K562 (cell line): Measurements from ENCODE around the gene PLA2R1. TPM values are rescaled to one million over a fixed set of nuclear protein-coding genes. Genes with fewer than 3 reads are reported as not detected.

Source experiments
- NFYB ChIP-seq: IDR thresholded peaks from 2 replicates; pipeline ENCODE4 v1.6.1; 2011; ENCODE audit warnings: mild to moderate bottlenecking, moderate library complexity; ENCODE audit not compliant: insufficient read length; ENCODE audit errors: extremely low read depth
- POLR2A ChIP-seq: fragments of 450-650 bp; conservative IDR thresholded peaks from 2 replicates; pipeline ENCODE4 v1.6.1; 2016
- SMC3 ChIP-seq: conservative IDR thresholded peaks from 2 replicates; pipeline ENCODE4 v1.6.1; 2011; ENCODE audit warnings: low read depth, low read length, improper control_type of control experiment; ENCODE audit not compliant: insufficient read depth
- SRSF9 ChIP-seq: fragments of 200-400 bp; formaldehyde crosslinking; IDR thresholded peaks from 2 replicates; pipeline ENCODE4 v1.6.1; 2017; ENCODE audit warnings: low read depth, low read length, borderline replicate concordance
- UBTF ChIP-seq, 2 experiments: IDR thresholded peaks; 2 replicates each; pipeline ENCODE4 v1.6.1; 2012; ENCODE audit warnings: improper control_type of control experiment in 2 of 2, low read depth in 2 of 2, low read length in 2 of 2, borderline replicate concordance in 1 of 2
- ZBTB40 ChIP-seq, 2 experiments: fragments of 450-650 bp in 1 of 2; sonication (generic) in 1 of 2; formaldehyde crosslinking in 1 of 2; IDR thresholded peaks; 2 replicates each; pipeline versions ENCODE4 v1.7.1 to v1.9.0; 2016 to 2022; ENCODE audit warnings: inconsistent platforms in 1 of 2, mild to moderate bottlenecking in 1 of 2, missing genetic modification reagents in 1 of 2
- polyA plus RNA-seq, 8 experiments: library from polyadenylated mRNA; depleted of rRNA in 4 of 8; stranded (reverse) in 5 of 8; unstranded in 3 of 8; fragments of >200 nt; fragmentation: Nextera tagmentation in 2 of 8; fragmentation: Illumina TruSeq in 1 of 8; extraction: Ambion mirVana in 2 of 8; extraction: Trizol in 1 of 8; gene quantifications; 2 replicates each; pipeline versions ENCODE4 v1.2.1 to v1.2.3, GENCODE V29; 2011 to 2014; ENCODE audit warnings: inconsistent platforms in 1 of 8, missing spikeins in 1 of 8
- total RNA-seq, 7 experiments: library from RNA; depleted of rRNA in 6 of 7; stranded (reverse); fragments of >200 nt in 6 of 7; fragmentation: Illumina TruSeq in 2 of 7; extraction: Trizol in 2 of 7; gene quantifications; 2 replicates each; pipeline versions ENCODE4 v1.2.1 to v1.2.3, GENCODE V29; 2011 to 2021; ENCODE audit warnings: low replicate concordance in 1 of 7
- TF ChIP-seq, protein P1 (sequence below): fragments of 450-650 bp; IDR thresholded peaks from 2 replicates; pipeline ENCODE4 v1.6.1; 2016; ENCODE audit warnings: antibody characterized with exemption

The PLA2R1 gene
- total and polyA plus RNA-seq, 9 of the 15 experiments (the other 6 are each of a cell fraction or from before 2014, with no cell fraction given) = not detected

- no peak for TF ChIP-seq UBTF (IDR thresholded peaks at IDR 0.05; ENCODE audit: borderline replicate concordance in 1 of 2, low read depth in 2 of 2, low read length in 2 of 2)
- TF ChIP-seq ZBTB40 (IDR thresholded peaks at IDR 0.05) = no peak
- no peak for TF ChIP-seq ZBTB40 (CRISPR knock-in tag; IDR thresholded peaks at IDR 0.05)
- TF ChIP-seq SRSF9 = no peak
- no peak for TF ChIP-seq POLR2A
- TF ChIP-seq NFYB = no peak
- no peak for TF ChIP-seq SMC3
- TF ChIP-seq, protein P1, sequence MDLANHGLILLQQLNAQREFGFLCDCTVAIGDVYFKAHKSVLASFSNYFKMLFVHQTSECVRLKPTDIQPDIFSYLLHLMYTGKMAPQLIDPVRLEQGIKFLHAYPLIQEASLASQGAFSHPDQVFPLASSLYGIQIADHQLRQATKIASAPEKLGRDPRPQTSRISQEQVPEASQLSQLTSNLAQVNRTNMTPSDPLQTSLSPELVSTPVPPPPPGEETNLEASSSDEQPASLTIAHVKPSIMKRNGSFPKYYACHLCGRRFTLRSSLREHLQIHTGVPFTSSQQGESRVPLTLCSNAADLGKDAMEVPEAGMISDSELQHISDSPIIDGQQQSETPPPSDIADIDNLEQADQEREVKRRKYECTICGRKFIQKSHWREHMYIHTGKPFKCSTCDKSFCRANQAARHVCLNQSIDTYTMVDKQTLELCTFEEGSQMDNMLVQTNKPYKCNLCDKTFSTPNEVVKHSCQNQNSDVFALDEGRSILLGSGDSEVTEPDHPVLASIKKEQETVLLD = no peak
Measured at GRCh38 chr2:159905926-159906714, 156.3 kb downstream of the PLA2R1 start (continued).
